GM21737 (cell line): ENCODE measurements around the gene MCM7.

Source experiments
- ATAC-seq: cut with Tn5 transposase; IDR thresholded peaks from one replicate; pipeline ENCODE4 v1.9.1; 2021; ENCODE audit warnings: mild to moderate bottlenecking, moderate library complexity; ENCODE audit not compliant: unreplicated experiment

The MCM7 gene

DNA sequence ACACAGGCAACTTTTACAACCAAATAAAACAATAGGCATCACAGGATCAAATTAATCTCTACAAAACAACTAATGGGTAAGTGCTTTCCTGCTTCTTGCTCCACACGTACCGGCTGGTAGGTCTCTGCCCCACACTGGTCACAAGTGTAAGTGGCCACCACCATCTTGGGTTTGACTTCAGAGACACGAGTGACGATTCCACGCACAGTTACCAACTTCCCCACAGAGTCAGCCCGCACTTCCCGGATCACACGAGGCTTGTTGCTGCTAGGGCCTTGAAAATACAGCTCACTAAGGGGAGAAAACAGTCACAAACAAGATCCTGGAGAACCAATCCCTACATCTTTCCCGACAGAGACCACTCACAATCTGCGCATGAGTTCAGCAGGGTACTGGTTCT is 2.3 kb downstream of the MCM7 start:
- ATAC-seq = no peak

DNA sequence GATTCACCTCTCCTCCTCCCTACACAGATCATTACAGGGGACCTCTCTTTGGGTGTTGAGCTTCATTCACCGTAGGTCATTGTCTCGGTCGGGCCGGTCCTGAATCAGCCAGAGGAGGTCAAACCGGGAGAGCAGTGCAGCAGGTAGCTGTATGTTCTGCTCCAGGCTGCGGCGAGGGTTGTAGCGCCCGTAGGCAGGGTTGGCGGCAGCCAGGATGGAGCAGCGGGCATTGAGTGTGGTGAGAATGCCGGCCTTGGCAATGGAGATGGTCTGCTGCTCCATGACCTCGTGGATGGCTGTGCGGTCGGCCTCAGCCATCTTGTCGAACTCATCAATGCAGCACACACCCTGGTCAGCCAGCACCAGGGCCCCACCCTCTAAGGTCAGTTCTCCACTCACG is 5.5 kb downstream of the MCM7 start:
- ATAC-seq = no peak

DNA sequence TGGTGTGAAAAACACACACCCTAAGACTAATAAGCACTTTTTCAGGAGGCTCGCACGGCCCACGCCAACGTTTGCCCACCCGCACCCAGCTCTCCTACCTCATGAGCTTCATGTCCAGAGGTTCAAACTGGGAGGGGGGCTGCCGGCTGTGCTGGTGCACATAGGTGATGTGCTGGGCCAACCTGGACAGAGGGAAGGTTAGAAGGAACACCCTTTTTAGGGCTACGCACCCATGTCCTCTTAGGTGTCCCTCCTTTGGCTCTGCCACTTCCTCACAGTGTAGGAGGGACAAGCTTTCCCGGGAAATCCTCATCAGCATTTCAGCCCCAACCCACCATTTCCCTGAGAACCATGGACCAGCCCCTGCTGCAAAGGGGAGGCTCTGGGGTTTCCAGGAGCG is 5.9 kb downstream of the MCM7 start:
- no peak for ATAC-seq

DNA sequence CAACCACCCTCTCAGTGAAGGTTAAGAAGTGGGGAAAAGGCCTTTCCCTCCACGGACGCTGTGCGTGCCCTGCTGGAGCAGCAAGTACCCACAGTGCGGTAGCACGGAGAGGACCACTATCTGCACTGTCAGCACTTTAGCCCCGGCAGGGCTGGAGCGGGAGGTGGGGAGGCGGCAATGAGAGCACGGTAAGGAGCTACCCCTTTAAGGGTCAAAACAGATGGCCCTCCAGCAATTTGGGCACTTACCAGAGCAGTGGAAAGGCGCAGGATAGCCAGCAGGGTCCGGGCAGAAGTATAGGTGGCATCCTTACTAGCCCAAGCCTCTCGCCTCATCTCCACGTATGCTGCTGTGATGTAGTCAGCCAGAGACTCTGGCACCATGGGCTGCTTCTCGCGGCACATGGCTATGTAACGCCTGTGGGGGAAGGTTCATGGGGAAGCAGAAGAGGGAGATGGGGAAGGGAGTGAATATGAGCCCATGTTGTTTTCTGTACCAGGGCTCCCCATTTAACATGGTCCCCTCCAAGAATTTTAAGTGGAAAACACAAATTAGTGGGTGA is 7.2 kb downstream of the MCM7 start:
- no peak for ATAC-seq

DNA sequence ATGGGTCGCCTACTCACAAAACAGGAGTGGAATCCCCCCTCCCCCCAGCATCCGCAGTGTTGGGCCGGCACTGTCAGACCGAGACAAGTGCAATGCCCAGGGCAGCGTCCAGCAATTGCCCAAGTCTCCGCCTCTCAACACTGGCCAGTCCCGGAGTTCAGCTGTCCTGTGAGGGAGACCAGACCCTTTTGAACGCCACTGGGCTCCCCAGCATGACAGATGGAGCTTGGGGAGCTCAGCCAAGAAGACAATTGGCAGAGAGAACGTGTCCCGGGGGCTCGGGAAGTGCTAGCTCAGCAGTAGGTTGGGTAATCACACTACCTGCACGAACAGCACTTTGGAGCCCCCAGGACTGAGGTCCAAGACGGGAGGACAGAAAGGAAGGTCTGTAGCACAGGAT is 7.7 kb downstream of the MCM7 start:
- ATAC-seq = no peak

DNA sequence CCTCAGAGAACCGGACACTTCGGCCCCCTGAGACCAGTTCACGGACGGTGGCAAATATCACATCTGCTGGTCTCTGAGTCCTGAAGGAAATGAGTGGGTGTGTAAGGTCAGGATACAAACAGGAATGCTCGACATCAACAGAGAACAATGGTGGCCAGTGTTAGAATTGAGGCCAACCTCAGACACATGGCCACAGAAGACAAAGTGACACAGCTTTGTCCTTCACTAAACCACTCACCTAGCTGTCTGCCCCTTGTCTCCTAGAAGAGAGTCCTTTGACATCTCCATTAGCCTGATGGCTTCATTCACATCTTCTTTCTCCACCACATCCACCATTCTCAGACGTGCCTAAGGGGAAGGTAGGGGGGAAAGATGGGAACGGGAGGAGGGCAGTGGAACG is 8.1 kb downstream of the MCM7 start:
- no peak for ATAC-seq

DNA sequence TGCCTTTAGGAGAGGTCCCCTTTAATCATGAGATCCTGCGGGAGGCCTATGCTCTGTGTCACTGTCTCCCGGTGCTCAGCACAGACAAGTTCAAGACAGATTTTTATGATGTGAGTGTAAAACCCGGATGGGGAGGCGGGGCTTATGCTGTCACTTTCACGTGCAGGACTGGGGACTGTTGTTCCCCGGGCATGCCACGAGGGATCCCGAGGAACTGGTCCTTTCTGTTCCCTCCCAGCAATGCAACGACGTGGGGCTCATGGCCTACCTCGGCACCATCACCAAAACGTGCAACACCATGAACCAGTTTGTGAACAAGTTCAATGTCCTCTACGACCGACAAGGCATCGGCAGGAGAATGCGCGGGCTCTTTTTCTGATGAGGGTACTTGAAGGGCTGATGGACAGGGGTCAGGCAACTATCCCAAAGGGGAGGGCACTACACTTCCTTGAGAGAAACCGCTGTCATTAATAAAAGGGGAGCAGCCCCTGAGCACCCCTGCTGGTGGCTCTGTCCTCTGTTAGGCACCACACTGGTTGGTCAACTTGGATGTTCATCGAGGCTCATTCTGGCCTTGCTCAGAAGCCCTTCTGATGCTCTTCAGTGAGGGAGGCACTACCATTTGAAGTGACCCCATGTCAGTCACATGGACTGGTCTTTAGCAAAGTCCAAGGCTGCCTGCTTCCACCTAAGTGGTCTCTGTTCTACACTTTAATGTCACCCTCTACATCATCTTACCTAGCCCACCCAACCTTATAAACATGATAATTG is 9.6 kb downstream of the MCM7 start:
- ATAC-seq = no peak

DNA sequence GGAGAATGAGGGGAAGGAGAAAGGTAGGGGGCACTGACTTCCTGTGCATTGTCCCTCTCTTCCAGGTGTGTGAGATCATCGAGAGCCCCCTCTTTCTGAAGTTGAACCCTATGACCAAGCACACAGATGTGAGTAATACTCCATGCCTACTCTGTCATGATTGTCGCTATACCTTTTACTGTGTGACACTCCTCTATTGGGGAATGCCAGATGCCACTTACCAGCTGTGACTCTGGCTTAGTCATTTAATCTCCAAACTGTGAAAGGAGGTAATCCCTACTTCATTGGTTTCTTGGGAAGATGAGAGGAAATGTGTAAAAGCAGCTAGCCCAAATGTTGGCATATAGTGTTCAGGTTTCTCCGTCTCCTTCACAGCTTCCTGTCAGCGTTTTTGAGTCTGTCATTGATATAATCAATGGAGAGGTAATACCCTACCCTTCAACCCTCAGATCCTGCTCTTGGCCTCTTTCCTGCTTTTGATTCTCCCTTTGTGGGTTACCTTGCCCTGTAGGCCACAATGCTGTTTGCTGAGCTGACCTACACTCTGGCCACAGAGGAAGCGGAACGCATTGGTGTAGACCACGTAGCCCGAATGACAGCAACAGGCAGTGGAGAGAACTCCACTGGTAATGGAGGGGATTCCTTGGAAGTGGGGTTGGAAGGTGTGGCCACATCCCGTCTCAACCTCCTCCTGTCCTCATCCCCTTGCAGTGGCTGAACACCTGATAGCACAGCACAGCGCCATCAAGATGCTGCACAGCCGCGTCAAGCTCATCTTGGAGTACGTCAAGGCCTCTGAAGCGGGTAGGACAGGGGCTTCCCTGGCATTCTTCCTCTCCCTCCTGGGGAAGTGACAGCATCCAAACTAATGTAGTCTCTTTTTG is 10.4 kb downstream of the MCM7 start:
- ATAC-seq = no peak

DNA sequence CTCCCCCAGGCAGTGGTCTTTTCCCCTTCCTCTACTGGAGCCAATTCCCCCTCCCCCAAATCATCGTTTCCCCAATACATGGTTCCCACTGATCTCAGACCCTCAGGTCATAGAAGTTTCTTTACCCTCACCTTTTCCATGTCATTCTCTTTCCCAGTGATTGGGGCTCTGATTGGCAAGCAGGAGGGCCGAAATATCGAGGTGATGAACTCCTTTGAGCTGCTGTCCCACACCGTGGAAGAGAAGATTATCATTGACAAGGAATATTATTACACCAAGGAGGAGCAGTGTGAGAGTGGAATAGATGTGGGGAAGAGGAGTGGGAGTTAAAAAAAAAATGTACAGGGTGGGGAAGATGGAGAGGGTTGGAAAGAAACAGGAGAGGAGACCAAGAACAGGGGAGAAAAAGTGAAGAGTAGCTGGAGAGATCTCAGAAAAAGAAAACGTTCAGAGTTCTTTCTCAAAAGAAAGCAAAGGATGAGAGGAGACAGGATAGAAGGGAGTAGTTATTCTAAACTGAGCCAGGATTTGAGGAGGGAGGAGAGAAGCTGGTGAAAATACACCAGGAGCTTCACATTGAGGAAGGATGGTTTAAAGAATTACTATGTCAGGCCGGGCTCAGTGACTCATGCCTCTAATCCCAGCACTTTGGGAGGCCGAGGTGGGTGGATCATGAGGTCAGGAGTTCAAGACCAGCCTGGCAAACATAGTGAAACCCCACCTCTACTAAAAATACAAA is 11.6 kb downstream of the MCM7 start:
- ATAC-seq = no peak

DNA sequence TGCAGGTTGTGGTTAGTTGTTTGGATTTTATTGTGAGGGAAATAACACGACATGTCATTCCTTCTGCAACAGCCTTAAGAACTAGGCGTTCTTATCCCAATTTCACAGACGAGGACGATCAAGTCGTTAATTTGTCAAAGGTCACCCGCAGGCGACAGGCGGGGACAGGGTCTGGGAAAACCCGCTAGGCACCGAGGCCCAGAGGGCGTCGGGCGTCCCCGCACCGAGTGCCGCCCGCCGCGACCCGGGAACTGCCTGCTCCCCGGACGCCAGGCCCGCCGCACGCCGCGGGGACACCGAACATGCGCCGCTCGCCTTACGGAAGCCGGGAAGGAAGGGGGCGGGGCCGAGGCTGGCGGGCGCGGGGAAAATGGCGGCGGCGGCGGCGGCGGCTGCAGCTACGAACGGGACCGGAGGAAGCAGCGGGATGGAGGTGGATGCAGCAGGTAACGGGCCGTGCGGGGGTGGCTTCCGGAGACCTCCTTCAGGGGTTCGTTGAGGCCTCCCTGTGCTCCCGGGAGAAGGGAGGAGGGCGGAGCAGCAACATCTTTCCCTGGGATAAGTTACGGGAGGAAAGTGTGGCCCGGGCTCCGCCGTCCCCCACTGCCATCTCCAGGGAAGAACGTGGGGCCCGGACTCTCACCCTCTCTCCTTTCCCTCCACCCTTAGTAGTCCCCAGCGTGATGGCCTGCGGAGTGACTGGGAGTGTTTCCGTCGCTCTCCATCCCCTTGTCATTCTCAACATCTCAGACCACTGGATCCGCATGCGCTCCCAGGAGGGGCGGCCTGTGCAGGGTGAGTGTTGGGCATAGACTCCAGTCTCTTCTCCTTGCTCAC is 12.4 kb downstream of the MCM7 start, which contains the start of gene COPS6:
Gene COPS6 (plus strand): TSS at position 349 of the 837 bp plus-strand sequence. CDS start 22 bp downstream, at position 371.
- ATAC-seq = peak; percentile 47

DNA sequence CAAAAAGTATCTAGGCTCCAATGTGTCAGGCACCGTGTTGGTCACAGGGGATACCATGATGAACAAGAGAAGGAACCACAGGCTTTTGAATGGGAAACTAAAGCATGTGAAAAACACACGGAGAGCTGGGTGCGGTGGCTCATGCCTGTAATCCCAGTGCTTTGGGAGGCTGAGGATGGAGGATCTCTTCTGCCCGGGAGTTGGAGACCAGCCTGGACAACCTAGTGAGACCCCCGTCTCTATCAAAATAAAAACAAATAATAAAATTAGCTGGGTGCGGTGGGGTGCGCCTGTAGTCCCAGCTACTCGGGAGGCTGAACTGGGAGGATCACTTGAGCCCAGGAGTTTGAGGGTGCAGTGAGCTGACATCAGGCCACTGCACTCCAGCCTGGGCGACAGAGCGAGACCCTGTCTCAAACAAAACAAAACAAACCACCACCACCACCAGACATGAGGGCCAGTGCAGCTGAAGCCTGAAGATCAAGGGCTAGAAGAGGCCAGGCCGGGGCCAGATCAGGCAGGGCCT is 13.0 kb downstream of the MCM7 start:
- no peak for ATAC-seq

DNA sequence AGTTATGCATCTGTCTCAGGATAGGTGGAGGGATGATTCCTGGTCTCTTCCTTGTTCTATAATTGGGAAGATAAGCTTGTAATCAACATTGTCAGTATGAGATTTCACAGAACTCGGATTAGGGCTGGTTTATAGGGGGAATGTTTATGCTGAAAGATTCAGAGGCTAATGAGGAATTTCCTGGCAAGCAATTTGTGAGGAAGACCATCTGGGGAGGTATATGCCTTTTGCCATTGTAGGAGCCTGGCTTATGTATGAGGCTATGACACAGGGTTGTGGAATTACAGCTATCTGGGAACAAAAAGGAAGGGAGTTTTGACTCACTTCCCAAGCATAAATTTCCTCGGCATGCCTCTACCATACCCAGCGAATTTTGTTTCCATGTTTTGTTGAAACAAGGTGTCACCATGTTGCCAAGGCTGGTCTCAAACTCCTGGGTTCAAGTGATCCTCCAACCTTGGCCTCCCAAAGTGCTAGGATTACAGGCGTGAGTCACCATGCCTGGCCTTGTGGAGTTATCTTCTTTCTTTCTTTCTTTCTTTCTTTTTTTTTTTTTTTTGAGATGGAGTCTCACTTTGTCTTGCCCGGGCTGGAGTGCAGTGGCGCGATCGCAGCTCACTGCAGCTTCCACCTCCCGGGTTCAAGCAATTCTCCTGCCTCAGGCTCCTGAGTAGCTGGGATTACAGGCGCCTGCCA is 14.0 kb downstream of the MCM7 start:
- no peak for ATAC-seq

DNA sequence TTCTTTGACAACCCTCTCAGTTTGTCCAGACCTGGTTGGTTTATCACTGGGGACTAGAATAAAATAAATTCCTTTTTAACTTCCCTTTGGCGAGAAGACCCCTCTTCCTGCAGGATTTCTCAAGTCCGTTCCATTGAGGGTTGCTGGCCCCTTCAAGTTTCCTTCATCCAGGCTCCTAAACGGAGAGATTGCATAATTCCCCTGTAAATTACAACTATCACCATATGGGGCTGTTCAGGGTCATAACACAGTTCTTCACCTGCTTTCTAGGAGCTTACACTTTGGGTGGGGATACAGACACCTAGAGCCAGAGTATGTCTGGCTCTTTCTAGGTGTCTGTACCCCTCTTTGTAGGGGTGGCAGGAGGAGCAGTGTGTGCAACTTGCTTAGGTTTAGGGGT is 15.7 kb downstream of the MCM7 start:
- no peak for ATAC-seq

DNA sequence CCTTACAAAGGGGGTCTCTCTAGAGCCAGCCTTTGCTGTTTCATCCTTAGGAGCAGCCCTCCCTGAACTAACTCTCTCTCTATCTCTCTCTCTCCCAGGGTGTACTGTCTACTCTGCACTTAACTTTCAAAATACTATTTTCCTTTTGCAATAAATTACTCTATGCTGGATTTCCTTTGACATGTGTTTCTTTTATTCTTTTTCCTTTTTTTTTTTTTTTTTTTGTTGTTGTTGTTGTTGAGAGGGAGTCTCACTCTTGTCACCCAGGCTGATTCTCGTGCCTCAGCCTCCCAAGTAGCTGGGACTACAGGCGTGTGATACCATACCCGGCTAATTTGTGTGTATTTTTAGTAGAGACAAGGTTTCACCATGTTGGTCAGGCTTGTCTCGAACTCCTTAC is 18.2 kb downstream of the MCM7 start:
- no peak for ATAC-seq

DNA sequence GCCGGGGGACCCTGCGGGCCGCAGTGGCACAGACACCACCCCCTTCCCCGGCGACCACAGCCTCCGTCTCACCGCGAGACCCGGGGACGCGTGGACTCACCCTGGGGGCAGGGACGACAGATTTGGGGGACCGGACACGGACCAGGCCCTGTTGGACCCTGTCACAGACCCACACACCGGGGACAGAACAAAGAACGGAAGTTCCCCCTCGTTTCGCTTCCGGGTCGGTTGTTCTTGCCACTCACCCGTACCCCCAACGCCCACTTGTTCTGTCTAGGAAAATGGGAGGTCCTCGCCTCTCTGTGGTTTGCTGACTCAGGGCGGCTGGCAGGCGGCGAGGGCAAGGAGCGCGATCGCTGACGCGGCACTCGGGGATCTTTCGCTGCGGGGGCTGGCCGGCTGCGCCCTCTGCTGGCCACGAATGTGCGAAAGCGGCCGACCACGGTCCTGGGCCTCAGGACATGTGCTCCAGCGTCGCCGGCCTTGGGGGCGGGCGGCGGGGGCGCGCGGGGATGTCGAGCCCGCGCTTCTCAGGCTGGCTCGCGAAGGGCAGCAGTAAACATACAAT is 19.6 kb downstream of the MCM7 start, which contains the start of gene ZNF3:
Gene ZNF3 (minus strand): TSS at position 189 of the 568 bp plus-strand sequence. CDS start 4,366 bp downstream, outside the sequence.
- peak; percentile 87 for ATAC-seq

DNA sequence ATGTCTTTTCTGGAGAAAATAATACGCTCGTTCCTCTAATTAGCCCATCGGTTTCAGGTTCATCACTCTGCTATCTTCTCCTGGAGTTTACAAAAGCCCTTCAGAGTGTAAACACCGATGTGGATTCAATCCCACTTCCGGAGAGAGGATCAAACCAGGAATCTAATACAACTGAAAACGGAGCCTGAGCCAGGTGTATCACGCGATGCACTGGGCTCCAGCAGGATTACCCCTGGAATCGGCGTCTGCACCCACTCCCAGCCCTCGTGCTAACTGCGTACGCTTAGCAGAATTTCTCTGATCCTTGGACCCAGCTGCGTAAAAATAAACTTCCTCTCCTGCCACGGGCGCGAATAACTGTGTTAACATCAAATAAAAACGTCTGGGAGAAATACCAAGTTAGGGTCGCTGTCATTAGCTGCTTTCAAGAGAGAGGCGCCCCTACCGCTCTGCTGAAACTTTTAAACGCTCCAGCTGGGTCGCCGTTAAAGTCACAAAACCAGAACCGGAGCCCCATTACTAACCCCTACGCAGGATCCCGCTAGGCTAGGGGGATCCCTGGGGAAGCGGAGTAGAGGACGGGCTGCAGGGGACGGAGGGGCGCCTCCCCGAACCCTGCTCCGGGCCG is 20.2 kb downstream of the MCM7 start:
- no peak for ATAC-seq

DNA sequence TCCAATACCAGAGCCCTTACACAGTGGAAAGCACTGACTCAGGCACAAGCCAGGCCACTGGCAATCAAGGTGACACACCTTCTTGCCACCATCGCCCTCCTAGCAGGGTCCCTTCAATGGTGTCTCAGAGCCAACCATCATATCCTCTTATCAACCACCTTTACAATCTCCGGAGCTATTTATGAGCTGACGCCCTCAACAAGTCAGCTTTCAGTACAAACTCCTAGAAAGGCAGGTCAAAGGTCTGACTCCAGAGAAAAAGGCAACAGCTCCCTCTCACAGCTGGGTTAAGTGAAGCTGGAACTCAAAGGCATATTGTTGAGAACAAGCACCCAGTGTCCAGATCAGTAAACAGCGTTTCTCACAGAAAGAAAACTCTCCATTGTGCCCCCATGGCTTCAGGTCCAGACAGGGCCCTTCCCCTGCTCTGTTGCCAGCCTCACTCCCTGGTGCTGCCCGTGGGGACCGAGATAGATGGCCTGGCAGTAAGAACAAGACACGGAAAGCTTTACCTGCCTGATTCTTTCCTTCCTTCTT is 22.1 kb downstream of the MCM7 start:
- no peak for ATAC-seq

DNA sequence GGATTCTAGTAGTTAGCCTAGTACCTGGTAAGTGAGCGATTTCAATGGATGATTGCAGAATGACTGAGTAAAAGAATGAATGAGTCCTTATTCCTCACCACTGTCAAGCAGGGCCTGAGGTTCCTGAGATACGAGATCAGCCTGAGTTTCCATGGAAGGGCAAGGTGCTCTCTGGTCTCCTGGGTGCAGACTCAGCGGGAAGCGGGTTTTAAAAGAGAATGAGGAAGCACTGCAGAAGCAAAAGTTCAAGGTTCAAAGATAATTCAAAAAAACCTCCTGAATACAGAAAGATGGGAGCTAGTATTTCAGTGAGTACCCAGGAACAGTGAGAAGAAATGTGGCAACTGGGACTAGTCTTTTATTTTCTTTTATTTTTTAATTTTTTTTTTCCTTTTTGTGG is 24.0 kb downstream of the MCM7 start:
- ATAC-seq = no peak
